ENCODE measurements around the gene GRID2IP. TPM values are rescaled to one million over a fixed set of nuclear protein-coding genes. Genes with fewer than 3 reads are reported as not detected.

The GRID2IP gene
- total RNA-seq, 1 experiment from 2014 or later, result 1.4 TPM

GRCh38 chr7:6520163-6520981, 30.9 kb downstream of the GRID2IP start:
- Mint-ChIP-seq H3K9me3 (ENCODE audit: low read depth, unreplicated experiment) (no peaks in the 10 kb centered on the region), H3K4me1 (ENCODE audit: low read depth, unreplicated experiment) (peaks cover 9% of the 10 kb centered on the region), H3K36me3 (ENCODE audit: insufficient read depth, unreplicated experiment) (no peaks in the 10 kb centered on the region), H3K27ac (ENCODE audit: unreplicated experiment) (no peak overlapping the region), H3K27me3 (ENCODE audit: unreplicated experiment) (peaks cover 51% of the 10 kb centered on the region), H3K4me3 (ENCODE audit: low read depth, unreplicated experiment) (no peak overlapping the region)
- BruUV-seq (replicated peaks), result no TSS peak
- peak; percentile 39 for DNase-seq
- intact Hi-C loops (cut with micrococcal nuclease; ENCODE audit: unreplicated experiment), result no loop called here
- no peak for TF ChIP-seq CTCF (IDR thresholded peaks at IDR 0.05; ENCODE audit: unreplicated experiment)
- CTCF ChIA-PET, result interaction anchor here (0.6 to 1.5 kb wide), 2 partner anchors 22 to 38 kb away, joined by 4 to 5 read pairs; no protein-coding TSS in a partner anchor

- Mint-ChIP-seq H3K36me3 (ENCODE audit: insufficient read depth, unreplicated experiment) (no peaks in the 10 kb centered on the region), H3K4me1 (ENCODE audit: low read depth, unreplicated experiment) (peaks cover 9% of the 10 kb centered on the region), H3K27ac (ENCODE audit: unreplicated experiment) (no peak overlapping the region), H3K9me3 (ENCODE audit: low read depth, unreplicated experiment) (no peaks in the 10 kb centered on the region), H3K27me3 (ENCODE audit: unreplicated experiment) (peaks cover 17% of the 10 kb centered on the region), H3K4me3 (ENCODE audit: low read depth, unreplicated experiment) (peak overlapping the region; percentile 27)
- intact Hi-C loops (cut with micrococcal nuclease; ENCODE audit: unreplicated experiment), result loop anchor here (5.0 kb wide), 2 partner anchors 56 to 416 kb away; no protein-coding TSS in a partner anchor
- peak; percentile 92 for DNase-seq
- CTCF ChIA-PET, result interaction anchor here (0.6 to 1.9 kb wide), 8 partner anchors 16 to 414 kb away, joined by 3 to 15 read pairs (median 5); partner anchors contain the start of gene INTS15
- peak; percentile 91 for TF ChIP-seq CTCF (IDR thresholded peaks at IDR 0.05; ENCODE audit: unreplicated experiment)
- BruUV-seq (replicated peaks), result no TSS peak
These were observed 34.8 kb downstream of the GRID2IP start for GRCh38 chr7:6516387-6516983.

GRCh38 chr7:6513541-6513940, 37.7 kb downstream of the GRID2IP start:
- H3K36me3 Mint-ChIP-seq (ENCODE audit: insufficient read depth, unreplicated experiment), result no peaks in the 10 kb centered on the region
- no peak for TF ChIP-seq CTCF (IDR thresholded peaks at IDR 0.05; ENCODE audit: unreplicated experiment)
- H3K27ac Mint-ChIP-seq (ENCODE audit: unreplicated experiment), result no peak overlapping the region
- H3K9me3 Mint-ChIP-seq (ENCODE audit: low read depth, unreplicated experiment), result no peaks in the 10 kb centered on the region
- DNase-seq, result no peak
- H3K27me3 Mint-ChIP-seq (ENCODE audit: unreplicated experiment), result no peaks in the 10 kb centered on the region
- peaks cover 9% of the 10 kb centered on the region for H3K4me1 Mint-ChIP-seq (ENCODE audit: low read depth, unreplicated experiment)
- intact Hi-C loops (cut with micrococcal nuclease; ENCODE audit: unreplicated experiment), result no loop called here
- BruUV-seq (replicated peaks), result no TSS peak
- H3K4me3 Mint-ChIP-seq (ENCODE audit: low read depth, unreplicated experiment), result no peak overlapping the region
- CTCF ChIA-PET, result interaction anchor here (0.8 kb wide), 1 partner anchor 18 kb away, joined by 3 read pairs; no protein-coding TSS in a partner anchor

GRCh38 chr7:6512892-6513291, 38.4 kb downstream of the GRID2IP start:
- CTCF ChIA-PET, result interaction anchor here (0.8 to 1.0 kb wide), 2 partner anchors 18 to 46 kb away, joined by 3 to 6 read pairs; no protein-coding TSS in a partner anchor
- DNase-seq, result no peak
- peaks cover 1% of the 10 kb centered on the region for H3K27me3 Mint-ChIP-seq (ENCODE audit: unreplicated experiment)
- no peak overlapping the region for H3K27ac Mint-ChIP-seq (ENCODE audit: unreplicated experiment)
- intact Hi-C loops (cut with micrococcal nuclease; ENCODE audit: unreplicated experiment), result no loop called here
- H3K9me3 Mint-ChIP-seq (ENCODE audit: low read depth, unreplicated experiment), result no peaks in the 10 kb centered on the region
- BruUV-seq (replicated peaks), result no TSS peak
- peaks cover 9% of the 10 kb centered on the region for H3K4me1 Mint-ChIP-seq (ENCODE audit: low read depth, unreplicated experiment)
- no peaks in the 10 kb centered on the region for H3K36me3 Mint-ChIP-seq (ENCODE audit: insufficient read depth, unreplicated experiment)
- no peak overlapping the region for H3K4me3 Mint-ChIP-seq (ENCODE audit: low read depth, unreplicated experiment)
- TF ChIP-seq CTCF (IDR thresholded peaks at IDR 0.05; ENCODE audit: unreplicated experiment), result no peak
